GM21367 (cell line): ENCODE results near the gene TRANK1.

Experiments used
- ATAC-seq: cut with Tn5 transposase; IDR thresholded peaks from one replicate; pipeline ENCODE4 v1.9.1; 2021; ENCODE audit not compliant: unreplicated experiment

The TRANK1 gene

DNA sequence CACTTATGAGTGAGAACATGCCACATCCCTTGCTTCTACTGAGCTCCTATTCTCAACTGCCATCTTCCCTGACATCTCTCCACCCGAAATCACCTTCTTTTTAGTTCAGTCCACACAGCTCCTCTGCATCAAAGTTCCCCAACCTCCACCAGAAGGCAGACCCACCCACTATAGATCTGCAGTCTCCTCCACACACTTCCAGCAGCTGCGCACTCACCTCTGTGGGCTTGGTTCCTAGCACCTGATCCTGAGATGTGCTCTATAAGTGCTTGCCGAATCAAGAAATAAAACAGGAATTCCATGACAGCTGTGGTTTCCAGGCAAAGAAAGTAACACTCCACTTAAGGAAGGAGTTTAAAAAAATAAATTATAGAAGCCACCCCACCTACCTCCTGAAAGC lies 85.4 kb downstream of the TRANK1 start:
- ATAC-seq, result no peak

GRCh38 chr3:36852071-36852470 lies 92.8 kb downstream of the TRANK1 start:
- ATAC-seq, result no peak

- no peak for ATAC-seq
Measured at GRCh38 chr3:36850743-36851142, 94.1 kb downstream of the TRANK1 start.

GRCh38 chr3:36846406-36846805 lies 98.4 kb downstream of the TRANK1 start:
- ATAC-seq, result no peak

- peak; percentile 79 for ATAC-seq
Measured at GRCh38 chr3:36843065-36844051, 101.5 kb downstream of the TRANK1 start.

GRCh38 chr3:36842275-36842674 lies 102.6 kb downstream of the TRANK1 start:
- ATAC-seq, result no peak

- ATAC-seq, result no peak
Measured at GRCh38 chr3:36840453-36840921, 104.4 kb downstream of the TRANK1 start.

GRCh38 chr3:36837089-36837488 lies 107.8 kb downstream of the TRANK1 start:
- no peak for ATAC-seq

DNA sequence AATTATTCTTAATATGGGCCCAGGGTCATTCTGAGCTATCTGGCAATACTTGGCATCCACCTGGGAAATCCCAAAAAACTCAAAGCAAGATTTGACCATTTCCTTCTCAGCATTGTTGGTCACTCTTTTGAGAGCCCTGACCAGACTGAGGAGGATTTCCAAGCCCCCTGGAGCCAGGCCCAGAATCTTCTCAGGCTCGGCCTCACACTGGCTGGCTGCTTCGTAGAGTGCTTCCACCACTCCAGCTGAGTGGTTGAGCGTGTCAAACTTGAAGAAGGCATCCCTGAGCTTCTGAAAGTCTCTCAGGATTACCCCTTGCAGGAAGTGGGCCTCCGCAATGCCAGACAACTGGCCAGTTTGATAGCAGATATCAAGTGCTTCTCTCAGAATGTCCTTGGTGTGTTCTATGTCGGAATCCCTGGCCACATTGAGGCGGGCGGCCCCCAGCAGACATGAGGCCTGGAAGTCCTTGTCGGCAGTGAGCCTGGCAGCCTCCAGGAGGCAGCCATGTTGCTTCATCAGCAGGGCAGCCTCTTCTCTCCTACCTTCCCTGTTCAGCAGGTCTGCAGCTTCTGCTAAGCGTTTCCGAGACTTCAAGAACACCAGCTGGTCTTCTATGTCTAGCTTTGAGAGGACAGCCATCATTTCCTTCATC lies 111.6 kb downstream of the TRANK1 start:
- ATAC-seq, result no peak

DNA sequence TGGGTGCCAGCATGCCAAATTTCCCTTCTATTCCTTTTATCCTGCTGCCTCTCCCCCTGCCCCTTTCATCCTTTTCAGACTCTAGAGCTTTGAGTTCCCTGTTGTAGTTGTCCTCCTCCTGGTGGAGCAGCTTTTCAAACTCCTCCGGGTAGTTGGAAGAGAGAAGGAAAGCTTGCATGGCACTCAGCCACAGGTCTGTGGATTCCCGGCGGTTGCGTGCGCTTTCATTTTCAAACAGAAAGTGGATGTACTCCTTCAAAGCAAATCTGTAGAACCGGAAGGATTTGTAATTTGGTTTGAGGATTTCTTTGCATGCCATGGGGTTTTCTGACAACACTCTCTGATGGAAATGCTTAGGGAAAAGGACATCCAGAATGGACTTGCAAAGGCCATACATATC lies 112.4 kb downstream of the TRANK1 start:
- ATAC-seq, result no peak

DNA sequence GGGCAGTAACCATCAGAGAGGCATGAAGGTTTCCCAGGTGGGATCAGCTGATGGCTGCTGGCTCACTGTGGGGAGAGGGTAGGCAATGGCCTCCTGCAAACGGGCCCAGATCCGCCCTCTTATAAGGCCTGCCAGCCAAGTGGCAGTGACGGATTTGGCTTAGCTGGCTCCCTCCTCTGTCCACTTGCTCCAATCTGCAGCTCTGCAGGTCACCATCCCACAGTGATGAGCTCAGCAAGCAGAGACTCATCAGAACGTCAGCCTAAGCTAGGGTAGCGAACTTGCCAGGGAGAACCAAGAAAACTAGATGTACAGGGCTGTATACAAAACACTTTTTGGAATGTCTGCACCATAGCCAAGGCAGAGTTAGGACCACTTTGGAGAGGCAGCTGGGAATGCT lies 117.7 kb downstream of the TRANK1 start:
- ATAC-seq, result no peak

DNA sequence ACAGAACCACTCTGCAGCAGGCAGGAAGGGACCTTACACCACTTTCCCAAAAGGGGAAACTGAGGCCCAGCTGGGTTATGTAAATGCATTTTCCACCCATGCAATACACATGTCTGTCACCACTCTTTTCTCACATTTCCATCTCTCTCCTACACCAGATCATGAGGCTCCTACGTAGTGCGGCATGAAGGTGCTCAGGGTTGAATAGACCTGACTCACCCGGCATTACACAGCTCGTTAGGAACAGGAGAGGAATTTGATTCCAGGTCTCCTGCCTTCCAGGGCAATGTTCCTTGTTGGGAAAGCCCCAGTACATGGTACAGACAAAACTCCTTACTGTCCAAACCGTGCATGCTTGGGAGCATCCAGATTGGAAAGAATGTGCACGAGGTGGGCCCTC lies 118.6 kb downstream of the TRANK1 start:
- no peak for ATAC-seq

- ATAC-seq, result no peak
Measured at GRCh38 chr3:36824443-36824842, 120.4 kb downstream of the TRANK1 start.

- ATAC-seq, result no peak
Measured at GRCh38 chr3:36823806-36824205, 121.0 kb downstream of the TRANK1 start.

GRCh38 chr3:36820083-36820482 lies 124.8 kb downstream of the TRANK1 start:
- no peak for ATAC-seq

DNA sequence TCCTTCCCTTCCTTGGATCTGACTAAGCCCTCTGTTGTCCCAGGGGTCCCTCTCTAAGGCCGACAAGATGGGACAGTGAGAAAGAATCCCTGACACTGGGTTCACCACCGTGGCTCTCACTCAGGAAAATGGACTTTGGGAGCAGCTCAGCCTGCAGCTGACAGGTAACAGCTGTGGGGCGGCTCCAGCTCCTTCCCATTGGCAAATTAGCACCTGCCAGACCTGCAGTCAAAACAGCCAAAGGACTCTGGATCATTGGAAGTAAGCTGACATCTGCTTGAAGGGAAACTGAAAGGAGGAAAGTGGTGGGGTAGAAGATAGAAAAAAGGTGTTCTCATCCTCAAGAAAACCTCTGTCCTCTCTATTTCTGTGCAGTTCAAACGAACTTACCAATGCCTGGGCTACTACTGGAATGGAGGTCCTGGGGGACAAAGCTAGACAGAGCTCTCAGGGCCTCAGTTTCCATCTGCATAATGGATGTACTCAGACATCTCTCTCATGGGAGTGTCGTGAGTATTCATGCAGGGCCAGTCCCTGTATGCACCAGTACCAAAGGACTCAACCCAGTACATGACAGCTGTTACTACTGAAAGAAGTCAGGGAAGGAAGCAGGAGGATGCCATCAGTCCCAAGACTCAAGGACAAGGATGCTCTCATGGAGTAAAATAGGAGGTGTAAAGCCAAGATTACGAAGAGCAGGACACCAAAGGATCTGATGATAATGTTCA lies 126.9 kb downstream of the TRANK1 start:
- ATAC-seq, result no peak

- no peak for ATAC-seq
Measured at GRCh38 chr3:36815375-36815774, 129.5 kb downstream of the TRANK1 start.

- peak; percentile 49 for ATAC-seq
Measured at GRCh38 chr3:36814776-36815175, 130.1 kb downstream of the TRANK1 start.

GRCh38 chr3:36814066-36814717 lies 130.7 kb downstream of the TRANK1 start:
- no peak for ATAC-seq

DNA sequence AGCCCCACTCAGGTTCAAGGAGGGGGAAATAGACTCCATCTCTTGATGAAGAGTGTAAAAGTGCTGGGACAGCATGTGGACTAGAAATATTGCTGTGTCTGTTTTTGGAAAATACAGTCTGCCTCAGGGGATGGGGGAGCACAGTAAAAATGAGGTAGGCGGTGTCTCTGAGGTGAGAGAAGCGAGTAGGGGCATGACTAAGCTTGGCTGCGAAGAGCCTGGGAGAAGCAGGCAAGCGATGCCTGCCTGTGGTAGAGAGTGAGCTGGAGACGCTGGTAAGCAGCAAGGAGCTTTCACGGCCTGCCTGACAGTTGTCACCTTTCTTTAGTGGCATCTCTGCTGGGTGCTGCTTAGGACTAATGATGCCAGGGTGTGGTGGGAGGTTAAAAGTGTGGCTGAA lies 131.5 kb downstream of the TRANK1 start:
- ATAC-seq, result no peak

GRCh38 chr3:36812240-36812639 lies 132.6 kb downstream of the TRANK1 start:
- ATAC-seq, result no peak
